WTC11 (cell line): ENCODE data around the gene CAPNS1. TPM values are rescaled to one million over a fixed set of nuclear protein-coding genes. Genes with fewer than 3 reads are reported as not detected.

ENCODE experiments used
- ATAC-seq: fragments of 200-7000 bp; cut with Tn5 transposase; 2 replicates; pipeline ENCODE4 v1.10.0; 2021; ENCODE audit warnings: mild to moderate bottlenecking, moderate library complexity
- CTCF ChIA-PET: fragments of 300-600 bp; sonication (Branson Sonifier 250); formaldehyde crosslinking; loops from one replicate; lab custom pipeline; 2021; ENCODE audit warnings: antibody characterized with exemption; lab: Charles Lee
- POLR2A ChIA-PET: fragments of 350-600 bp; sonication (Branson Sonifier 250); formaldehyde crosslinking; loops from one replicate; lab custom pipeline; 2021; ENCODE audit warnings: antibody characterized with exemption; lab: Charles Lee
- DNase-seq: peaks from one replicate; pipeline ENCODE4 v3.0.0; 2021; ENCODE audit warnings: low spot score
- H3K27ac Mint-ChIP-seq: 2 replicates; pipeline ENCODE4 v1.8.0; 2021; ENCODE audit warnings: mixed read lengths
- H3K27me3 Mint-ChIP-seq: 2 replicates; pipeline ENCODE4 v1.8.0; 2021; ENCODE audit warnings: low read depth, mild to moderate bottlenecking, moderate library complexity, mixed read lengths
- H3K36me3 Mint-ChIP-seq: 2 replicates; pipeline ENCODE4 v1.8.0; 2021; ENCODE audit warnings: mixed read lengths
- H3K4me1 Mint-ChIP-seq: 2 replicates; pipeline ENCODE4 v1.8.0; 2022; ENCODE audit warnings: mixed read lengths
- H3K4me3 Mint-ChIP-seq: 2 replicates; pipeline ENCODE4 v1.8.0; 2021; ENCODE audit warnings: mild to moderate bottlenecking, moderate library complexity, mixed read lengths
- H3K9me3 Mint-ChIP-seq: 2 replicates; pipeline ENCODE4 v1.8.0; 2021; ENCODE audit warnings: mixed read lengths
- CBFB ChIP-seq: sonication (generic); formaldehyde crosslinking; IDR thresholded peaks from 2 replicates; pipeline ENCODE4 v1.8.1; 2022; ENCODE audit warnings: mild to moderate bottlenecking, low read depth, missing genetic modification reagents
- E2F1 ChIP-seq: sonication (generic); formaldehyde crosslinking; IDR thresholded peaks from 2 replicates; pipeline ENCODE4 v1.8.0; 2022; ENCODE audit warnings: mild to moderate bottlenecking, missing genetic modification reagents
- E2F5 ChIP-seq: sonication (generic); formaldehyde crosslinking; IDR thresholded peaks from 2 replicates; pipeline ENCODE4 v1.8.1; 2022; ENCODE audit warnings: mild to moderate bottlenecking, moderate library complexity, missing genetic modification reagents
- EMX1 ChIP-seq: fragments of 250-450 bp; sonication (Bioruptor Pico); IDR thresholded peaks from 2 replicates; pipeline ENCODE4 v1.8.0; 2021; ENCODE audit warnings: mild to moderate bottlenecking
- GABPB1 ChIP-seq: sonication (generic); formaldehyde crosslinking; IDR thresholded peaks from 2 replicates; pipeline ENCODE4 v1.8.1; 2023; ENCODE audit warnings: mild to moderate bottlenecking, missing genetic modification reagents
- HMGXB4 ChIP-seq: sonication (generic); formaldehyde crosslinking; IDR thresholded peaks from 2 replicates; pipeline ENCODE4 v1.8.1; 2023; ENCODE audit warnings: mild to moderate bottlenecking, moderate library complexity, missing genetic modification reagents
- JUN ChIP-seq: sonication (generic); formaldehyde crosslinking; IDR thresholded peaks from 2 replicates; pipeline ENCODE4 v1.8.0; 2023; ENCODE audit warnings: mild to moderate bottlenecking, missing genetic modification reagents
- KAT7 ChIP-seq: sonication (generic); formaldehyde crosslinking; IDR thresholded peaks from 2 replicates; pipeline ENCODE4 v1.8.1; 2023; ENCODE audit warnings: missing genetic modification reagents, mild to moderate bottlenecking, borderline replicate concordance
- MYBL2 ChIP-seq: sonication (generic); formaldehyde crosslinking; IDR thresholded peaks from 2 replicates; pipeline ENCODE4 v1.8.1; 2023; ENCODE audit warnings: mild to moderate bottlenecking, moderate library complexity, missing genetic modification reagents
- NFE2L1 ChIP-seq: sonication (generic); formaldehyde crosslinking; IDR thresholded peaks from 2 replicates; pipeline ENCODE4 v1.8.1; 2023; ENCODE audit warnings: missing genetic modification reagents
- OVOL2 ChIP-seq: fragments of 250-450 bp; sonication (Bioruptor Pico); IDR thresholded peaks from 2 replicates; pipeline ENCODE4 v1.9.0; 2021; ENCODE audit warnings: mild to moderate bottlenecking, borderline replicate concordance
- SOX15 ChIP-seq: fragments of 250-450 bp; sonication (Bioruptor Pico); IDR thresholded peaks from 2 replicates; pipeline ENCODE4 v1.9.0; 2021; ENCODE audit warnings: mild to moderate bottlenecking
- ZNF263 ChIP-seq: sonication (generic); formaldehyde crosslinking; IDR thresholded peaks from 2 replicates; pipeline ENCODE4 v1.8.1; 2022; ENCODE audit warnings: low read depth, mild to moderate bottlenecking, moderate library complexity, missing genetic modification reagents
- ZNF396 ChIP-seq: fragments of 250-450 bp; sonication (Bioruptor Pico); IDR thresholded peaks from 2 replicates; pipeline ENCODE4 v1.8.0; 2021; ENCODE audit warnings: mild to moderate bottlenecking, moderate library complexity, borderline replicate concordance
- ZNF423 ChIP-seq: fragments of 250-450 bp; sonication (Bioruptor Pico); IDR thresholded peaks from 2 replicates; pipeline ENCODE4 v2.1.2; 2022; ENCODE audit warnings: mild to moderate bottlenecking, moderate library complexity
- ZNF671 ChIP-seq: fragments of 250-450 bp; sonication (Bioruptor Pico); IDR thresholded peaks from 2 replicates; pipeline ENCODE4 v1.8.0; 2021; ENCODE audit warnings: mild to moderate bottlenecking
- ZSCAN18 ChIP-seq: fragments of 250-450 bp; sonication (Bioruptor Pico); IDR thresholded peaks from 2 replicates; pipeline ENCODE4 v2.1.2; 2022; ENCODE audit warnings: mild to moderate bottlenecking, moderate library complexity
- total RNA-seq: library from RNA; stranded (reverse); gene quantifications from 3 replicates; pipeline ENCODE4 v1.2.3, GENCODE V29; 2021

The CAPNS1 gene
- total RNA-seq, 1 experiment from 2014 or later = 358 TPM

- no peak for TF ChIP-seq HMGXB4 (CRISPR knock-in tag)
These were observed 2.6 kb downstream of the CAPNS1 start (continued) for GRCh38 chr19:36142496-36142895.

- H3K9me3 Mint-ChIP-seq = no peaks in the 10 kb centered on the region
- DNase-seq = no peak
- no peaks in the 10 kb centered on the region; the same call in 1 of the 2 replicates for H3K27me3 Mint-ChIP-seq
- TF ChIP-seq ZNF423 (CRISPR knock-in tag) (no peak), MYBL2 (CRISPR knock-in tag) (no peak), ZNF396 (CRISPR knock-in tag) (no peak), NFE2L1 (no peak), ZNF263 (CRISPR knock-in tag) (no peak), EMX1 (CRISPR knock-in tag) (no peak), ZNF671 (CRISPR knock-in tag) (no peak), GABPB1 (CRISPR knock-in tag) (no peak), OVOL2 (no peak), E2F1 (CRISPR knock-in tag) (no peak), E2F5 (CRISPR knock-in tag) (no peak), JUN (CRISPR knock-in tag) (no peak), KAT7 (CRISPR knock-in tag) (no peak)
- POLR2A ChIA-PET = no interaction called here
- peaks cover 62% of the 10 kb centered on the region for H3K36me3 Mint-ChIP-seq
- no peak overlapping the region for H3K4me3 Mint-ChIP-seq
- no peak overlapping the region for H3K27ac Mint-ChIP-seq
- CTCF ChIA-PET = no interaction called here
- H3K4me1 Mint-ChIP-seq = peaks cover 9% of the 10 kb centered on the region
- ATAC-seq = no peak
These were observed 4.8 kb downstream of the CAPNS1 start for GRCh38 chr19:36144624-36145023.

GRCh38 chr19:36149673-36150406 lies 10.0 kb downstream of the CAPNS1 start:
- ChIA-PET CTCF (interaction anchor here (2.6 kb wide), 1 partner anchor 22 kb away, joined by 11 read pairs; no protein-coding TSS in a partner anchor), POLR2A (no interaction called here)
- TF ChIP-seq ZSCAN18 (CRISPR knock-in tag) (no peak), ZNF423 (CRISPR knock-in tag) (no peak), GABPB1 (CRISPR knock-in tag) (no peak), CBFB (no peak), SOX15 (CRISPR knock-in tag) (no peak)
- Mint-ChIP-seq H3K36me3 (peaks cover 52% of the 10 kb centered on the region), H3K27ac (no peak overlapping the region), H3K4me3 (no peak overlapping the region), H3K9me3 (no peaks in the 10 kb centered on the region), H3K27me3 (no peaks in the 10 kb centered on the region; the same call in 1 of the 2 replicates), H3K4me1 (0 out of 2 replicates have a peak, but pooled peaks cover 2% of the 10 kb centered on the region)
- no peak for DNase-seq
- no peak for ATAC-seq
